ENCODE measurements around the gene MESP2. TPM values are rescaled to one million over a fixed set of nuclear protein-coding genes. Genes with fewer than 3 reads are reported as not detected.

The MESP2 gene
- total and polyA plus RNA-seq, 9 donors: 0.19 TPM; not detected in 8

DNA sequence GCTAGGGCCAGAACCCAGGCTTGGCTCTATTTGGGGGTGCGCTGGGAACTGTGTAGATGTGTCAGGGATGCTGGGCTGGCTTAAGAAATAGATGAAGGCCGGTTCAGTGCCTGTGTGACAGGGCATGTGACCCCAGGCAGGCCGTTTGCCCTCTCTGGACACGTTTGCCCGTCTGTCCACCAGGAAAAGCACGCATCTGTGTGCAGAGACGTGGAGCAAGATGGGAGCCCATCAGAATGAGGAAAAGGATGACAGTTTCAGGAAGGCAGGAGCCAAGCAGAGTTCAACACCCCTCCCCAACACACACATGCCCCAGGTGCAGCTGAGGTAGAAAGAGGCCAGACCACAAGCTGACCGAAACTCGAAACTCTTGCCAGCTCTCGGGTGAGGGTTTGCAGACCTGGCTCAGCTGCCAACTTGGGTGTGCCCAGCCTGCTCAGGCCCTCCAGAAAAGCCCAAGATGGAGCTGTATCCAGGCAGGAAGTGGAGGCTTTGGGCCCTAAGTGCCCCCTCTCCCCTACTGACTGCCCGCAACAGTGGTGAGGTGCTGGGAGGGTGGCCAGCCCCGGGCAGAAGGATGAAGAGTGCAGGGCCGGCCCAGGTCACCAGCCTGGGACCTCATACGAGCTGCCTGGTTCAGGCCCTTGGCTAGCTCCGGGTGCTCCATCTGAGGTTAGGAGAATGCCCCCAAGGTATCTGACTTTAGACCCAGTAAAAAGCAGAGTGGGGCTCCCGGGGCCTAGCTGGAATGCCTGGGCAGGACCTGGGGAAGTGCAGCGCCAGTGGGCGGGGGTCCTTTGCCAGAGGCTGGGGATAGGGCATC is 14.9 kb upstream of the MESP2 start:
- H3K27me3 ChIP-seq: no peaks in the 10 kb centered on the region
- H3K4me3 ChIP-seq: no peak overlapping the region
- intact Hi-C loops (cut with DNase I): loop anchor here in 2 of 4 donors (5.0 to 10.0 kb wide), 3 partner anchors 114 to 314 kb away; no protein-coding TSS in a partner anchor
- TF ChIP-seq EP300 (IDR thresholded peaks at IDR 0.05) (no peak), POLR2A (IDR thresholded peaks at IDR 0.05) (no peak)
- TF ChIP-seq, protein P1, sequence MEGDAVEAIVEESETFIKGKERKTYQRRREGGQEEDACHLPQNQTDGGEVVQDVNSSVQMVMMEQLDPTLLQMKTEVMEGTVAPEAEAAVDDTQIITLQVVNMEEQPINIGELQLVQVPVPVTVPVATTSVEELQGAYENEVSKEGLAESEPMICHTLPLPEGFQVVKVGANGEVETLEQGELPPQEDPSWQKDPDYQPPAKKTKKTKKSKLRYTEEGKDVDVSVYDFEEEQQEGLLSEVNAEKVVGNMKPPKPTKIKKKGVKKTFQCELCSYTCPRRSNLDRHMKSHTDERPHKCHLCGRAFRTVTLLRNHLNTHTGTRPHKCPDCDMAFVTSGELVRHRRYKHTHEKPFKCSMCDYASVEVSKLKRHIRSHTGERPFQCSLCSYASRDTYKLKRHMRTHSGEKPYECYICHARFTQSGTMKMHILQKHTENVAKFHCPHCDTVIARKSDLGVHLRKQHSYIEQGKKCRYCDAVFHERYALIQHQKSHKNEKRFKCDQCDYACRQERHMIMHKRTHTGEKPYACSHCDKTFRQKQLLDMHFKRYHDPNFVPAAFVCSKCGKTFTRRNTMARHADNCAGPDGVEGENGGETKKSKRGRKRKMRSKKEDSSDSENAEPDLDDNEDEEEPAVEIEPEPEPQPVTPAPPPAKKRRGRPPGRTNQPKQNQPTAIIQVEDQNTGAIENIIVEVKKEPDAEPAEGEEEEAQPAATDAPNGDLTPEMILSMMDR (IDR thresholded peaks at IDR 0.05): no peak
- no peaks in the 10 kb centered on the region for H3K36me3 ChIP-seq
- no peak overlapping the region for H3K27ac ChIP-seq
- no peaks in the 10 kb centered on the region for H3K4me1 ChIP-seq (ENCODE audit: insufficient read depth)
- H3K9me3 ChIP-seq: no peaks in the 10 kb centered on the region
- 69 to 73% (median 70%) methylated on average over 17 to 18 of the region's 18 CpGs for WGBS, 3 donors
- no peak for DNase-seq

DNA sequence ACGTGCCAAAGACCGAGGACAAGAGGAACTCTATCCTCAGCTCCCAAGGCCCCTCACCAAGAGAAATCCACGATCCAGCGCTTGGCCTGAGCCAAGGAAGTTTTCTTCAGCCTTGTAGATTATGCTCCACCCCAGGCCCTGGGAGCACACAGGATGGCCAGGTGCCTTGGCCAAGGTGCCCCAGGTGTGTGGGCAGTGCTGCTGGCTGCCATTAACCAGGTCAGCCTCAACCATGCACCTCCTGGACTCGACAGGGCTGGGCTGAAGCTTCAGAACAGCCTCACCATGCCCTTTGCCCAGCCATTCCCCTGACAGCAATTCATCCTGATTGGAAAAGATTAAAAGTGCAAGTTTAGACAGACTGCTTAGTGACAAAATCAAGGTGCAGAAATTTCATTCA is 14.2 kb upstream of the MESP2 start:
- Histone ChIP-seq H3K4me1 (ENCODE audit: insufficient read depth) (no peaks in the 10 kb centered on the region), H3K4me3 (no peak overlapping the region), H3K27ac (no peak overlapping the region), H3K36me3 (no peaks in the 10 kb centered on the region), H3K9me3 (no peaks in the 10 kb centered on the region), H3K27me3 (no peaks in the 10 kb centered on the region)
- intact Hi-C loops (cut with DNase I): loop anchor here in 2 of 4 donors (5.0 to 10.0 kb wide), 3 partner anchors 113 to 313 kb away; no protein-coding TSS in a partner anchor
- DNase-seq: no peak
- WGBS, 3 donors: 82 to 89% (median 86%) methylated on average over 5 of the region's 5 CpGs
- TF ChIP-seq EP300 (IDR thresholded peaks at IDR 0.05) (no peak), POLR2A (IDR thresholded peaks at IDR 0.05) (no peak)
- TF ChIP-seq, protein P1 (IDR thresholded peaks at IDR 0.05): no peak

DNA sequence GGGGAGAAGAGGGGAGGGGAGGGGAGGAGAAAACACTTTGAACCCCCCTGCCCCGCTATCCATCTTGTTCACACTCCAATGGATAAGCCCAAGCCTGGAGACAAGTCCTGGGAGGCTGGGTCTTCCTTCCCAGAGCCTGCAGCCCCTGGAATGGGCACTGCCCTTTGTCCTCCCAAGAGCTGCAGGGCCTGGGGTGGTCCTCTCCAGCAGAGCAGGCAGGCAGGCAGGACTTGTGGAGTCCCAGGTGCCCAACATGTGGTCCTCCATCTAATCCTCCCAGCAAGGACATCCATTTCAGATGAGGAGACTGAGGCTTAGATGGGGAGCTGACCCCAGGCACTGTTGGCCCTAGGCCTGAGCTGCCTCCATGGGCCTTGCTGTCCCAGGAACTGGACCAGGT is 10.4 kb upstream of the MESP2 start:
- H3K27me3 ChIP-seq: no peaks in the 10 kb centered on the region
- TF ChIP-seq, protein P1 (IDR thresholded peaks at IDR 0.05): no peak
- TF ChIP-seq POLR2A (IDR thresholded peaks at IDR 0.05) (no peak), EP300 (IDR thresholded peaks at IDR 0.05) (no peak)
- H3K4me3 ChIP-seq: no peak overlapping the region
- H3K4me1 ChIP-seq (ENCODE audit: insufficient read depth): no peaks in the 10 kb centered on the region
- H3K9me3 ChIP-seq: no peaks in the 10 kb centered on the region
- intact Hi-C loops (cut with DNase I): loop anchor here in 2 of 4 donors (10.0 kb wide), 2 partner anchors 109 to 309 kb away; no protein-coding TSS in a partner anchor
- H3K36me3 ChIP-seq: no peaks in the 10 kb centered on the region
- DNase-seq: no peak
- H3K27ac ChIP-seq: no peak overlapping the region
- 46 to 100% (median 94%) methylated on average over 1 of the region's 1 CpG for WGBS, 3 donors

DNA sequence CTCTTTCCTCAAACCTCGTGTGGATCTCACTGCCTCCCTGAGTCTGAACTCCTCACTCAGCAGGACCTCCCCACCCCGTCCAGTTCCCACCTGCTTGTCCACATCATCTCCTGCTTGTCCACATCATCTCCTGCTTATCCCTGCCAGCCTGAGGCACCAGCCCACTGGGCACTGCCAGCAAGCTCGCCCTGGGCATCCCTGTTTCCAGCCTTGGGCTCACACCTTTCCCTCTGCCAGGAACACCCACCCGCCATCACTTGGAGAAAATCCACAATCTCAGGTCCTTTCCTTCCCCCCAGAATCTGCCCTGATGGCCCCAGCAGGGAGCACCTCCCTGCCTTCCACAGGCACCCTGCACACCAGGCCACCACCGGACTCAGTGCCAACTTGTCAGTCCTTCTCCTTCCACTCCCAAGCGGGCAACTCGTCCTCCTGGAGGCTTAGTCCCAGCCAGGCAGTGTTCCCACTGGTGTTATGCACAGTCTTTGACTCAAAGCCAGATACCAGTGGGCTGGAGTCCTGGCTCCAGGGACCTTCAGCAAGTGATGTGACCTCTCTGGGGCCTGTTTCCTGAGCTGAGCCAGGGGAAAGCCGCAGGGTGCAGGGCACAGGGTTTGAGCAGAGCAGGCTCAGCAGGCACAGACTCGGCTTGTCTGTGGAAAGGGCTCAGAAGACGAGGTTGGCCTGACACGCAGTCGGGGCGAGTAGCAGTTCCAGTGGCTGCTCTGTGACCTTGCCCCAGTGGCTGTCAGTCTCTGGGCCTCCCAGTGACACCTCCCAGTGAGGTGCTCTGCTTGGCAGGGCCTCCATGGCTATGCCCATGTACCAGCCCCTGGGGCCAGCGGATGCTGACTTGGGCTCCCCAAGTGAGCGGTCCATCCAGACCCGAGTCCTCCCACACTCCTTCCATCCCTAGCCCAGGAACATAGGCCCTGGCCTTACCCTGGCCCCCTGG is 9.5 kb upstream of the MESP2 start:
- no peak for DNase-seq
- TF ChIP-seq, protein P1 (IDR thresholded peaks at IDR 0.05): no peak
- TF ChIP-seq EP300 (IDR thresholded peaks at IDR 0.05) (no peak), POLR2A (IDR thresholded peaks at IDR 0.05) (no peak)
- H3K4me1 ChIP-seq (ENCODE audit: insufficient read depth): no peaks in the 10 kb centered on the region
- H3K9me3 ChIP-seq: no peaks in the 10 kb centered on the region
- intact Hi-C loops (cut with DNase I): loop anchor here in 2 of 4 donors (10.0 kb wide), 2 partner anchors 108 to 308 kb away; no protein-coding TSS in a partner anchor
- no peaks in the 10 kb centered on the region for H3K27me3 ChIP-seq
- no peak overlapping the region for H3K4me3 ChIP-seq
- no peaks in the 10 kb centered on the region for H3K36me3 ChIP-seq
- 85 to 91% (median 86%) methylated on average over 16 of the region's 16 CpGs for WGBS, 3 donors
- no peak overlapping the region for H3K27ac ChIP-seq

All from ovary (tissue), 9 donors.